Right lung (tissue), 5 donors: ENCODE measurements around the gene NIT1. TPM values are rescaled to one million over a fixed set of nuclear protein-coding genes. Genes with fewer than 3 reads are reported as not detected.

Experiments used
- polyA plus RNA-seq, 5 donors: library from polyadenylated mRNA; unstranded; fragments of 120-200 nt; gene quantifications; one replicate each; pipeline versions ENCODE4 v1.2.1 to v1.2.3, GENCODE V29; 2013; ENCODE audit warnings: inconsistent platforms in 1 of 5, low replicate concordance in 1 of 5; ENCODE audit not compliant: insufficient read length in 5 of 5, insufficient read depth in 1 of 5

NIT1 gene
- polyA plus RNA-seq, 5 donors, result 40.9 to 46.1 (median 42.5) TPM

Other genes with a start within 250 kb of the NIT1 start
- 1 to 10 TPM in 2 of 5 donors, under 1 TPM in 3; 0.38 to 1.6 (median 0.74) TPM for gene ITLN1, start 232.9 kb upstream of the NIT1 start, polyA plus RNA-seq
- gene ITLN2, start 163.3 kb upstream of the NIT1 start, polyA plus RNA-seq, result under 1 TPM in 1 of 5 donors, not detected in 4; 0.22 TPM
- gene F11R, start 97.0 kb upstream of the NIT1 start, polyA plus RNA-seq, result 100 to 1,000 TPM in 1 of 5 donors, 10 to 100 TPM in 4; 76.0 to 110 (median 86.2) TPM
- 10 to 100 TPM; 32.7 to 51.5 (median 49.5) TPM for gene TSTD1, start 79.1 kb upstream of the NIT1 start, polyA plus RNA-seq
- 10 to 100 TPM; 63.8 to 67.7 (median 64.3) TPM for gene USF1, start 72.1 kb upstream of the NIT1 start, polyA plus RNA-seq
- 1 to 10 TPM; 2.8 to 4.7 (median 3.9) TPM for gene ARHGAP30, start 48.2 kb upstream of the NIT1 start, polyA plus RNA-seq
- 10 to 100 TPM in 2 of 5 donors, 1 to 10 TPM in 3; 7.3 to 11.9 (median 9.1) TPM for gene NECTIN4, start 28.5 kb upstream of the NIT1 start, polyA plus RNA-seq
- 1 to 10 TPM; 3.8 to 8.0 (median 5.2) TPM for gene KLHDC9, start 19.7 kb upstream of the NIT1 start, polyA plus RNA-seq
- 10 to 100 TPM; 51.4 to 67.6 (median 53.5) TPM for gene PFDN2, start 68 bp upstream of the NIT1 start, polyA plus RNA-seq
- gene DEDD, start 14.6 kb downstream of the NIT1 start, polyA plus RNA-seq, result 10 to 100 TPM; 49.2 to 56.6 (median 50.4) TPM
- 100 to 1,000 TPM; 147 to 175 (median 155) TPM for gene UFC1, start 35.9 kb downstream of the NIT1 start, polyA plus RNA-seq
- 10 to 100 TPM; 42.7 to 56.3 (median 49.4) TPM for gene USP21, start 41.4 kb downstream of the NIT1 start, polyA plus RNA-seq
- 10 to 100 TPM; 39.9 to 59.3 (median 45.1) TPM for gene PPOX, start 48.3 kb downstream of the NIT1 start, polyA plus RNA-seq
- gene B4GALT3, start 59.4 kb downstream of the NIT1 start, polyA plus RNA-seq, result 10 to 100 TPM; 31.7 to 48.1 (median 41.5) TPM
- gene ADAMTS4, start 80.9 kb downstream of the NIT1 start, polyA plus RNA-seq, result 1 to 10 TPM; 1.8 to 2.8 (median 2.2) TPM
- 100 to 1,000 TPM; 146 to 165 (median 156) TPM for gene NDUFS2, start 84.3 kb downstream of the NIT1 start, polyA plus RNA-seq
- gene FCER1G, start 97.2 kb downstream of the NIT1 start, polyA plus RNA-seq, result 10 to 100 TPM; 14.3 to 23.8 (median 18.1) TPM
- 10 to 100 TPM in 1 of 5 donors, not detected in 4; 59.7 TPM for gene APOA2, start 105.5 kb downstream of the NIT1 start, polyA plus RNA-seq
- gene TOMM40L, start 108.0 kb downstream of the NIT1 start, polyA plus RNA-seq, result 10 to 100 TPM; 10.1 to 12.4 (median 11.6) TPM
- under 1 TPM; 0.51 to 0.99 (median 0.88) TPM for gene NR1I3, start 120.1 kb downstream of the NIT1 start, polyA plus RNA-seq
- gene PCP4L1, start 140.6 kb downstream of the NIT1 start, polyA plus RNA-seq, result 1 to 10 TPM in 2 of 5 donors, under 1 TPM in 3; 0.68 to 1.4 (median 0.91) TPM
- gene MPZ, start 191.9 kb downstream of the NIT1 start, polyA plus RNA-seq, result 1 to 10 TPM; 2.6 to 4.7 (median 3.2) TPM
- 100 to 1,000 TPM; 161 to 204 (median 179) TPM for gene SDHC, start 196.3 kb downstream of the NIT1 start, polyA plus RNA-seq
- 10 to 100 TPM in 3 of 5 donors, 1 to 10 TPM in 2; 4.5 to 20.0 (median 14.6) TPM for gene CFAP126, start 249.8 kb downstream of the NIT1 start, polyA plus RNA-seq